NCI-H1436 (cell line): Measurements from ENCODE around the gene ITFG2.
"Not testable (repeated sequence)": the region's sequence is repeated elsewhere in the genome, so short reads cannot be mapped to it uniquely, and the experiment has no call there.

Experiments
- DNase-seq: peaks from one replicate; lab custom pipeline; 2025; lab: John Stamatoyannopoulos, UW

ITFG2 gene

DNA sequence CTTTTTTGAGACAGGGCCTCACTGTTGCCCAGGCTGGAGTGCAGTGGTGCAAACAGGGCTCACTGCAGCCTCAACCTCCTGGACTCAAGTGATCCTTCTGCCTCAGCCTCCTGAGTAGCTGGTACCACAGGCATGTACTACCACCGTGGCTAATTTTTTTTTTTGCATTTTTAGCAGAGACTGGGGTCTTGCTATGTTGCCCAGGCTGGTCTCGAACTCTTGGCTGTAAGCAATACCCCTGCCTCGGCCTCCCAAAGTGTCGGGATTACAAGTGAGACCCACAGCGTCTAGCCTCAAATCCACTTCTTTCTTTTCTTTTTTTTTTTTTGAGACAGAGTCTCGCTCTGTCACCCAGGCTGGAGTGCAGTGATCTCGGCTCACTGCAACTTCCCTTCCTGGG is 50.9 kb downstream of the ITFG2 start:
- DNase-seq = not testable (repeated sequence)

DNA sequence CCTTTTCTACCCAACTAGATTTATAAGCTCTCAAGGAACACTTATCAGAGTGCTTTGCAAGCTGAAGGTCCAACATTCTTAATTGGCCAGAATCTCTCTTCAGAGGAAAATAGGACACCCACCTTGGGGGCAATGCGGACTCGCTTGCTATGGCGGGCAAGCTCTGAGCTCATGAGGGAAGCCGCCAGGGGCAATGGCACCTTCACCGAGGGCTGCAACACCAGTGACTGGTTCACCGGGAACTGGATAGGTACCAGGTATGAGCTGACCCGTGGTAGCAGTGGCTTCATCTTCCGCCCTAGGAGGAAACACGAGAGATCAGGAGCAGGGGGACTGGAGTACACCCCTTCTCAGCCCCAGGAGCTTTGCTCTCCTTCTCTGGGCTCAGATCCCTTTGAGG is 51.7 kb downstream of the ITFG2 start:
- DNase-seq = no peak

DNA sequence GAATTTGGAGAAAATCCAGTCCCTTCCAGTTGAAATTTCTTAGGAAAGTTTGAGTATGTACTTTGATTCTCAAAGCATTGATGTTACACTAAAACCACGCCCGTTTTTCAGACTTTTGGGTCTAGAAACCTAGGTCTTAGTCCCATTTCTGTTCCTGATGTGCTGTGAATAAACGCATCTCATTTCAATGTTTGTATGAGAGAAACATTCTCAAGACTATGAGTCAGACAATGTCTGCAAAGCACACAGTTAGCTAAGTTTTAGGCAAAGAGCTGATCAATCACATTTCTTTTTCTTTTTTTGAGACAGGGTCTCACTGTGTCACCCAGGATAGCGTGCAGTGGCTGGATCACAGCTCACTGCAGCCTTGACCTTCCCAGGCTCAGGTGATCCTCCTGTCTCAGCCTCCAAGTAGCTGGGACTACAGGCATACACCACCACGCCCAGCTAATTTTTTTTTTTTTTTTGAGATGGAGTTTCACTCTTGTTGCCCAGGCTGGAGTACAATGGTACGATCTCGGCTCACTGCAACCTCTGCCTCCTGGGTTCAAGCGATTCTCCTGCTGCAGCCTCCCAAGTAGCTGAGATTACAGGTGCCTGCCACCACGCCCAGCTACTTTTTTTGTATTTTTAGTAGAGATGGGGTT is 56.6 kb downstream of the ITFG2 start:
- DNase-seq = not testable (repeated sequence)
